Right kidney (tissue), 1 donor: ENCODE measurements around the gene PACSIN1.

Experiments used
- DNase-seq: peaks from one replicate; pipeline ENCODE4 v3.0.0-alpha.2; 2016

PACSIN1 gene

GRCh38 chr6:34515473-34516387 lies 49.9 kb downstream of the PACSIN1 start:
- no peak for DNase-seq

- DNase-seq: no peak
These were observed 50.8 kb downstream of the PACSIN1 start for GRCh38 chr6:34516391-34517324.

GRCh38 chr6:34517461-34517881 lies 51.6 kb downstream of the PACSIN1 start:
- no peak for DNase-seq

GRCh38 chr6:34517966-34518365 lies 52.1 kb downstream of the PACSIN1 start:
- no peak for DNase-seq

- DNase-seq: no peak
These were observed 52.9 kb downstream of the PACSIN1 start for GRCh38 chr6:34518669-34519365.

- DNase-seq: no peak
These were observed 54.2 kb downstream of the PACSIN1 start for GRCh38 chr6:34519971-34520644.

- no peak for DNase-seq
These were observed 55.0 kb downstream of the PACSIN1 start for GRCh38 chr6:34520645-34521462.

GRCh38 chr6:34521463-34522285 lies 55.8 kb downstream of the PACSIN1 start:
- no peak for DNase-seq

- DNase-seq: no peak
These were observed 56.9 kb downstream of the PACSIN1 start for GRCh38 chr6:34522761-34523160.

- no peak for DNase-seq
These were observed 57.7 kb downstream of the PACSIN1 start for GRCh38 chr6:34523441-34524206.

GRCh38 chr6:34524499-34524898 lies 58.6 kb downstream of the PACSIN1 start:
- DNase-seq: no peak

- no peak for DNase-seq
These were observed 59.1 kb downstream of the PACSIN1 start for GRCh38 chr6:34524971-34525370.

GRCh38 chr6:34525431-34526175 lies 59.7 kb downstream of the PACSIN1 start:
- DNase-seq: no peak

- peak; percentile 66 for DNase-seq
These were observed 60.5 kb downstream of the PACSIN1 start for GRCh38 chr6:34526241-34526972.

- peak; percentile 82 for DNase-seq
These were observed 61.3 kb downstream of the PACSIN1 start for GRCh38 chr6:34526992-34527728.

GRCh38 chr6:34527751-34528670 lies 62.1 kb downstream of the PACSIN1 start:
- no peak for DNase-seq
